CD4-positive, alpha-beta T cell treated with Interleukin-21 for 1 hour (primary cell): Measurements from ENCODE around the gene BCAS4.
"Not testable (repeated sequence)": the region's sequence is repeated elsewhere in the genome, so short reads cannot be mapped to it uniquely, and the experiment has no call there.

Experiments used
- DNase-seq: peaks from one replicate; pipeline ENCODE4 v3.0.0-alpha.2; 2020

BCAS4 gene

GRCh38 chr20:50772420-50773185 is 22.3 kb upstream of the BCAS4 start:
- DNase-seq: no peak

- no peak for DNase-seq
Observed at GRCh38 chr20:50774515-50774914, 20.3 kb upstream of the BCAS4 start.

- no peak for DNase-seq
Observed at GRCh38 chr20:50776122-50776817, 18.6 kb upstream of the BCAS4 start.

- DNase-seq: no peak
Observed at GRCh38 chr20:50777373-50777772, 17.5 kb upstream of the BCAS4 start.

- DNase-seq: not testable (repeated sequence)
Observed at GRCh38 chr20:50778994-50779393, 15.9 kb upstream of the BCAS4 start.

- no peak for DNase-seq
Observed at GRCh38 chr20:50783390-50783789, 11.5 kb upstream of the BCAS4 start.

GRCh38 chr20:50783903-50784302 is 11.0 kb upstream of the BCAS4 start:
- DNase-seq: no peak

- no peak for DNase-seq
Observed at GRCh38 chr20:50784464-50784863, 10.4 kb upstream of the BCAS4 start.

- no peak for DNase-seq
Observed at GRCh38 chr20:50786703-50787102, 8.2 kb upstream of the BCAS4 start.

GRCh38 chr20:50787181-50787580 is 7.7 kb upstream of the BCAS4 start:
- DNase-seq: no peak

- DNase-seq: no peak
Observed at GRCh38 chr20:50788045-50788991, 6.5 kb upstream of the BCAS4 start.

- DNase-seq: no peak
Observed at GRCh38 chr20:50789968-50790650, 4.8 kb upstream of the BCAS4 start.

- DNase-seq: peak; percentile 79
Observed at GRCh38 chr20:50790651-50791277, 4.1 kb upstream of the BCAS4 start.

- DNase-seq: no peak
Observed at GRCh38 chr20:50792708-50793574, 1.9 kb upstream of the BCAS4 start.

- DNase-seq: peak; percentile 61
Observed at GRCh38 chr20:50793575-50794016, 1.3 kb upstream of the BCAS4 start.

- DNase-seq: no peak
Observed at GRCh38 chr20:50794181-50794845, 548 bp upstream of the BCAS4 start.

- DNase-seq: no peak
Observed at GRCh38 chr20:50797142-50797541, 2.3 kb downstream of the BCAS4 start.

GRCh38 chr20:50798650-50799049 is 3.8 kb downstream of the BCAS4 start:
- no peak for DNase-seq

- no peak for DNase-seq
Observed at GRCh38 chr20:50799176-50799889, 4.5 kb downstream of the BCAS4 start.
